HEK293 (cell line): ENCODE results near the gene ROR2.

ENCODE experiments used
- CTCF ChIA-PET: fragments of 350-600 bp; formaldehyde crosslinking; extraction: SDS; loops from one replicate; lab custom pipeline; 2021; ENCODE audit warnings: antibody characterized with exemption; lab: Yijun Ruan, JAX
- POLR2A ChIA-PET: fragments of 300-600 bp; formaldehyde crosslinking; extraction: SDS; loops from one replicate; lab custom pipeline; 2020; ENCODE audit warnings: antibody characterized with exemption, inconsistent platforms; lab: Yijun Ruan, JAX
- H3K27ac ChIP-seq: fragments of 200-500 bp; sonication (Bioruptor generic); 2 replicates; pipeline ENCODE4 v1.5.1; 2014; ENCODE audit warnings: low read depth, low read length, control low read depth, inconsistent platforms; ENCODE audit errors: extremely low read depth
- H3K36me3 ChIP-seq, 2 experiments: fragments of 200-500 bp in 1 of 2; sonication (Bioruptor generic) in 1 of 2; 1 replicate in 1 of 2; 2 replicates in 1 of 2; pipeline ENCODE4 v1.5.1; 2014 to 2017; ENCODE audit warnings: inconsistent platforms in 2 of 2, low read length in 2 of 2; ENCODE audit not compliant: control insufficient read depth in 2 of 2, insufficient read depth in 1 of 2
- H3K4me1 ChIP-seq: fragments of 200-500 bp; sonication (Bioruptor generic); 2 replicates; pipeline ENCODE4 v1.5.1; 2014; ENCODE audit warnings: mild to moderate bottlenecking, low read length, inconsistent platforms; ENCODE audit not compliant: control insufficient read depth, insufficient read depth
- H3K4me3 ChIP-seq: 2 replicates; pipeline ENCODE4 v1.5.1; 2011; ENCODE audit warnings: low read depth, mild to moderate bottlenecking, control low read depth, low read length, moderate library complexity
- H3K9me3 ChIP-seq: fragments of 200-500 bp; sonication (Bioruptor generic); 2 replicates; pipeline ENCODE4 v1.5.1; 2014; ENCODE audit warnings: low read depth, low read length, inconsistent platforms; ENCODE audit not compliant: control insufficient read depth, insufficient read depth
- CTCF ChIP-seq: fragments of 450-650 bp; formaldehyde crosslinking; IDR thresholded peaks from 2 replicates; pipeline ENCODE4 v1.5.1; 2016; ENCODE audit warnings: missing biosample characterization, missing genetic modification characterization
- KLF1 ChIP-seq: fragments of 450-650 bp; formaldehyde crosslinking; IDR thresholded peaks from 2 replicates; pipeline ENCODE4 v1.5.1; 2016; ENCODE audit warnings: missing biosample characterization, missing genetic modification characterization
- MYNN ChIP-seq: fragments of 450-650 bp; formaldehyde crosslinking; IDR thresholded peaks from 2 replicates; pipeline ENCODE4 v1.5.1; 2016; ENCODE audit warnings: missing biosample characterization, missing genetic modification characterization, borderline replicate concordance
- SCRT1 ChIP-seq: fragments of 450-650 bp; formaldehyde crosslinking; IDR thresholded peaks from 2 replicates; pipeline ENCODE4 v1.5.1; 2016; ENCODE audit warnings: missing biosample characterization, missing genetic modification characterization, borderline replicate concordance
- TRIM28 ChIP-seq: IDR thresholded peaks from 2 replicates; pipeline ENCODE4 v1.6.1; 2011; ENCODE audit warnings: low read length, control low read depth, borderline replicate concordance
- ZBTB26 ChIP-seq: fragments of 450-650 bp; formaldehyde crosslinking; optimal IDR thresholded peaks from 2 replicates; pipeline ENCODE3; 2016; ENCODE audit warnings: missing biosample characterization, mild to moderate bottlenecking, missing genetic modification characterization
- ZEB2 ChIP-seq: fragments of 450-650 bp; formaldehyde crosslinking; IDR thresholded peaks from 2 replicates; pipeline ENCODE4 v1.5.1; 2016; ENCODE audit warnings: missing biosample characterization, missing genetic modification characterization
- ZNF10 ChIP-seq: fragments of 450-650 bp; formaldehyde crosslinking; IDR thresholded peaks from 2 replicates; pipeline ENCODE4 v1.5.1; 2017; ENCODE audit warnings: missing biosample characterization, missing genetic modification characterization
- ZNF2 ChIP-seq: fragments of 450-650 bp; formaldehyde crosslinking; IDR thresholded peaks from 2 replicates; pipeline ENCODE4 v1.5.1; 2016; ENCODE audit warnings: missing biosample characterization, missing genetic modification characterization
- ZNF311 ChIP-seq: fragments of 450-650 bp; formaldehyde crosslinking; IDR thresholded peaks from 2 replicates; pipeline ENCODE4 v1.5.1; 2017; ENCODE audit warnings: missing biosample characterization, missing genetic modification characterization, borderline replicate concordance
- ZNF324 ChIP-seq: fragments of 450-650 bp; formaldehyde crosslinking; IDR thresholded peaks from 2 replicates; pipeline ENCODE4 v1.5.1; 2016; ENCODE audit warnings: missing biosample characterization, missing genetic modification characterization
- ZNF350 ChIP-seq: fragments of 450-650 bp; formaldehyde crosslinking; IDR thresholded peaks from 2 replicates; pipeline ENCODE4 v1.5.0; 2017; ENCODE audit warnings: missing biosample characterization, mild to moderate bottlenecking, missing genetic modification characterization
- ZNF362 ChIP-seq: fragments of 450-650 bp; formaldehyde crosslinking; IDR thresholded peaks from 2 replicates; pipeline ENCODE4 v1.5.1; 2016; ENCODE audit warnings: missing biosample characterization, missing genetic modification characterization
- ZNF423 ChIP-seq: fragments of 450-650 bp; formaldehyde crosslinking; IDR thresholded peaks from 2 replicates; pipeline ENCODE4 v1.5.1; 2016; ENCODE audit warnings: missing biosample characterization, missing genetic modification characterization
- ZNF433 ChIP-seq: fragments of 450-650 bp; formaldehyde crosslinking; IDR thresholded peaks from 2 replicates; pipeline ENCODE4 v1.5.1; 2016; ENCODE audit warnings: missing biosample characterization, missing genetic modification characterization, low read depth
- ZNF473 ChIP-seq: fragments of 450-650 bp; formaldehyde crosslinking; IDR thresholded peaks from 2 replicates; pipeline ENCODE4 v1.5.1; 2017; ENCODE audit warnings: missing biosample characterization, missing genetic modification characterization
- ZNF623 ChIP-seq: fragments of 450-650 bp; formaldehyde crosslinking; IDR thresholded peaks from 2 replicates; pipeline ENCODE4 v1.5.1; 2016; ENCODE audit warnings: missing biosample characterization, missing genetic modification characterization
- ZNF639 ChIP-seq: fragments of 450-650 bp; formaldehyde crosslinking; IDR thresholded peaks from 2 replicates; pipeline ENCODE4 v1.5.1; 2016; ENCODE audit warnings: missing biosample characterization, missing genetic modification characterization
- ZNF654 ChIP-seq: fragments of 450-650 bp; formaldehyde crosslinking; IDR thresholded peaks from 2 replicates; pipeline ENCODE4 v1.5.1; 2016; ENCODE audit warnings: low read depth, missing biosample characterization, missing genetic modification characterization
- ZNF660 ChIP-seq: fragments of 450-650 bp; IDR thresholded peaks from 2 replicates; pipeline ENCODE4 v1.5.1; 2018; ENCODE audit warnings: missing biosample characterization, mild to moderate bottlenecking, missing genetic modification characterization
- ZNF704 ChIP-seq: fragments of 450-650 bp; formaldehyde crosslinking; IDR thresholded peaks from 2 replicates; pipeline ENCODE4 v1.5.1; 2016; ENCODE audit warnings: missing biosample characterization, missing genetic modification characterization
- ZNF843 ChIP-seq: fragments of 450-650 bp; formaldehyde crosslinking; IDR thresholded peaks from 2 replicates; pipeline ENCODE4 v1.5.1; 2016; ENCODE audit warnings: missing biosample characterization, missing genetic modification characterization
- ZSCAN18 ChIP-seq: fragments of 450-650 bp; formaldehyde crosslinking; IDR thresholded peaks from 2 replicates; pipeline ENCODE4 v1.5.1; 2016; ENCODE audit warnings: missing biosample characterization, missing genetic modification characterization
- ZSCAN5A ChIP-seq: fragments of 450-650 bp; formaldehyde crosslinking; IDR thresholded peaks from 2 replicates; pipeline ENCODE4 v1.5.1; 2016; ENCODE audit warnings: missing biosample characterization, missing genetic modification characterization

Gene ROR2

GRCh38 chr9:91727316-91727861 is 222.6 kb downstream of the ROR2 start:
- 0 out of 2 replicates have a peak, but pooled peaks have one; percentile 54 for TF ChIP-seq ZNF660 (tag by site-specific recombination)
- TF ChIP-seq ZNF362, result peak; percentile 60; the same call in 1 of the 2 replicates
- no peak for TF ChIP-seq ZEB2 (tag by site-specific recombination)
- TF ChIP-seq TRIM28, result no peak
- TF ChIP-seq ZNF654 (tag by site-specific recombination), result peak; percentile 67
- TF ChIP-seq ZNF423 (tag by site-specific recombination), result no peak
- TF ChIP-seq CTCF (tag by site-specific recombination), result 0 out of 2 replicates have a peak, but pooled peaks have one; percentile 19
- TF ChIP-seq ZNF324, result no peak
- TF ChIP-seq ZNF2 (tag by site-specific recombination), result no peak
- Histone ChIP-seq H3K9me3 (no peaks in the 10 kb centered on the region), H3K36me3 (peaks cover 0 to 48% of the 10 kb centered on the region in 2 experiments; a peak in 1 of 3 replicates), H3K27ac (no peak overlapping the region), H3K4me1 (no peaks in the 10 kb centered on the region), H3K4me3 (no peak overlapping the region)
- POLR2A ChIA-PET, result interaction anchor here (0.6 kb wide), 2 partner anchors 373 to 704 kb away, joined by 3 to 4 read pairs; no protein-coding TSS in a partner anchor
- CTCF ChIA-PET, result interaction anchor here (0.5 to 4.8 kb wide), 32 partner anchors 9 to 1847 kb away, joined by 3 to 39 read pairs (median 4); no protein-coding TSS in a partner anchor

GRCh38 chr9:91726406-91727100 is 223.5 kb downstream of the ROR2 start:
- Histone ChIP-seq H3K27ac (no peak overlapping the region), H3K9me3 (no peaks in the 10 kb centered on the region), H3K36me3 (peaks cover 0 to 52% of the 10 kb centered on the region in 2 experiments; a peak in 1 of 3 replicates), H3K4me1 (no peaks in the 10 kb centered on the region), H3K4me3 (no peak overlapping the region)
- POLR2A ChIA-PET, result interaction anchor here (0.6 kb wide), 2 partner anchors 372 to 703 kb away, joined by 3 to 4 read pairs; no protein-coding TSS in a partner anchor
- CTCF ChIA-PET, result interaction anchor here (0.5 to 4.8 kb wide), 32 partner anchors 8 to 1848 kb away, joined by 3 to 39 read pairs (median 4); no protein-coding TSS in a partner anchor
- no peak for TF ChIP-seq SCRT1 (tag by site-specific recombination)
- TF ChIP-seq ZNF639 (tag by site-specific recombination), result no peak
- no peak for TF ChIP-seq ZNF843
- TF ChIP-seq ZNF704 (tag by site-specific recombination), result no peak
- TF ChIP-seq MYNN (tag by site-specific recombination), result no peak
- no peak for TF ChIP-seq ZNF473 (tag by site-specific recombination)
- no peak for TF ChIP-seq ZNF433
- no peak for TF ChIP-seq ZSCAN18
- no peak for TF ChIP-seq ZNF350 (tag by site-specific recombination)
- no peak for TF ChIP-seq ZBTB26 (tag by site-specific recombination)
- no peak for TF ChIP-seq ZNF10 (tag by site-specific recombination)
- TF ChIP-seq ZNF311 (tag by site-specific recombination), result no peak
- no peak for TF ChIP-seq ZNF623 (tag by site-specific recombination)
- TF ChIP-seq ZSCAN5A (tag by site-specific recombination), result no peak
- no peak for TF ChIP-seq KLF1 (tag by site-specific recombination)
